Adrenal gland (tissue), 12 donors: ENCODE measurements around the gene RNF214. TPM values are rescaled to one million over a fixed set of nuclear protein-coding genes. Genes with fewer than 3 reads are reported as not detected.

Source experiments
- DNase-seq, 7 donors: peaks; one replicate each; pipeline ENCODE4 v3.0.0-alpha.2; 2019 to 2020
- H3K27ac ChIP-seq, 5 donors: fragments of 200-600 bp; sonication (generic) in 4 of 5; 1 replicate in 3 of 5; 2 replicates in 2 of 5; pipeline versions ENCODE4 v1.5.1 to v1.8.0; 2016 to 2020; ENCODE audit warnings: mild to moderate bottlenecking in 1 of 5
- H3K27me3 ChIP-seq: fragments of 200-600 bp; 2 replicates; pipeline ENCODE4 v1.8.0; 2021
- H3K36me3 ChIP-seq, 2 donors: fragments of 200-600 bp; replicated peaks in 1 of 2; 1 replicate in 1 of 2; 2 replicates in 1 of 2; pipeline versions ENCODE4 v1.5.1 to v1.8.0; 2018 to 2022
- H3K4me1 ChIP-seq, 2 donors: fragments of 200-600 bp; replicated peaks in 1 of 2; 1 replicate in 1 of 2; 2 replicates in 1 of 2; pipeline versions ENCODE4 v1.5.1 to v1.8.0; 2018 to 2021
- H3K4me3 ChIP-seq, 4 donors: fragments of 200-600 bp; sonication (generic) in 3 of 4; one replicate each; pipeline ENCODE4 v1.5.1; 2016 to 2018
- H3K9me3 ChIP-seq, 3 donors: fragments of 200-600 bp; sonication (generic) in 1 of 3; replicated peaks in 1 of 3; 1 replicate in 2 of 3; 2 replicates in 1 of 3; pipeline versions ENCODE4 v1.5.1 to v1.8.0; 2016 to 2021
- CTCF ChIP-seq, 6 experiments: fragments of 450-650 bp in 4 of 6; fragments of 200-600 bp in 2 of 6; sonication (generic) in 1 of 6; IDR thresholded peaks; 1 replicate in 5 of 6; 2 replicates in 1 of 6; pipeline versions ENCODE4 v1.5.1 to v1.8.0; 2016 to 2021; ENCODE audit warnings: antibody characterized with exemption in 6 of 6, mild to moderate bottlenecking in 2 of 6, moderate library complexity in 1 of 6
- POLR2A ChIP-seq, 2 donors: fragments of 450-650 bp; IDR thresholded peaks; one replicate each; pipeline ENCODE4 v1.6.1; 2017; ENCODE audit warnings: antibody characterized with exemption in 2 of 2, mild to moderate bottlenecking in 2 of 2, moderate library complexity in 1 of 2
- WGBS, 4 donors: extraction: QIAGEN DNeasy Blood & Tissue Kit in 2 of 4; methylation state at CpG; one replicate each; pipeline versions ENCODE4 v1.1.5 to v1.1.7; 2013 to 2017; 5-methylcytosine and 5-hydroxymethylcytosine counted together
- intact Hi-C, 2 donors: fragments of 100-400 bp; cut with DNase I; formaldehyde crosslinking; loops; one replicate each; pipeline versions ENCODE4 v1.14.1 to v1.15.0; 2022 to 2023
- polyA plus RNA-seq, 3 donors: library from polyadenylated mRNA; stranded (reverse); fragments of 200-250 nt in 2 of 3; fragments of 350-450 nt in 1 of 3; fragmentation: Illumina TruSeq in 1 of 3; extraction: RNeasy Lipid Tissue Mini Kit (QIAGEN cat#74804) in 1 of 3; gene quantifications; one replicate each; pipeline ENCODE4 v1.2.3, GENCODE V29; 2013 to 2014
- total RNA-seq, 9 donors: library from RNA; depleted of rRNA in 4 of 9; stranded (reverse); fragments of >200 nt in 4 of 9; fragments of 120-200 nt in 1 of 9; fragmentation: NEBNext Ultra II Directional in 1 of 9; extraction: Animal tissue kit (Norgen Biotek cat#: 25700) in 1 of 9; gene quantifications; one replicate each; pipeline versions ENCODE4 v1.1.0 to v1.2.4, GENCODE V29; 2013 to 2023
- donor health status: healthy with polysubstance abuse.
- donor health status: Bipolar disorder and iron deficiency.
- donor health status: DM: yes; HTN: yes; CAD: no.
- donor health status: DM: no; HTN: no; CAD: no.
- donor health status: DM: no; HTN: no; CAD: no.
- donor health status: DM: yes; HTN: yes; CAD: no.

Gene RNF214
- total and polyA plus RNA-seq, 12 donors: 11.3 to 33.8 (median 20.5) TPM

DNA sequence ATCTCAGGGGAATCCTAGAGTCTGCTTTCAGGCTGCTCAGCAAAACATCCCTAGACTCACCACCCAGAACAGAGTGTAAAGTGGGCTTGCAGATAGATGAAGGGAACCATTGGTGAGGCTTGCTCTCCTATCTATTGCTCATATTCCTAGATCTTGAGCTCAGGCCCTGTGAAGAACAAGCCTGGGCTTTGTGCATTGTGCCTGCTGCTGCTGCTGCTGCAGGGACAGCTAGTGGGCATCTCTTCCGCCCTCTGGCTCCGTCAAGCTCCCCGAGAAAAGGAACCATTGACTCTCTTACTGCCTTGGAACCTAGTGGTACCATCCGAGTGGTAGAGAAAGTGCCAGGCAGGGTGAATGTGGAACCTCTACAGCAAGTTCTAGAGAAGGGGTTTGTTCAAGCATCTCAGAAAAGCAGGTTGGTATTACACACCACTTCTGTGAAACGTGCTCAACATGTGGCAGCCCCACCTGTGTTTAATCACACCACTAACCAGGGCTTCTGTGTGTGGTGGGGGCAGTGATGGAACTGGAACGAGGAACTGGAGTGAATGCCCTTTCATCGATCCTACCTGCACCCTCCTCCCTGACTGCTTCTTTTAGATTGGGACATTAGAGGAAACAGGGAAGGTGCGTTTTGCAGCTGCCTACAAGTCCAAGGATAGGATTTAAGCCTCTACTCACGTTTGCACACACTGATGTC lies 63.1 kb downstream of the RNF214 start:
- 84 to 90% (median 87%) methylated on average over 6 to 9 of the region's 9 CpGs for WGBS, 4 donors

DNA sequence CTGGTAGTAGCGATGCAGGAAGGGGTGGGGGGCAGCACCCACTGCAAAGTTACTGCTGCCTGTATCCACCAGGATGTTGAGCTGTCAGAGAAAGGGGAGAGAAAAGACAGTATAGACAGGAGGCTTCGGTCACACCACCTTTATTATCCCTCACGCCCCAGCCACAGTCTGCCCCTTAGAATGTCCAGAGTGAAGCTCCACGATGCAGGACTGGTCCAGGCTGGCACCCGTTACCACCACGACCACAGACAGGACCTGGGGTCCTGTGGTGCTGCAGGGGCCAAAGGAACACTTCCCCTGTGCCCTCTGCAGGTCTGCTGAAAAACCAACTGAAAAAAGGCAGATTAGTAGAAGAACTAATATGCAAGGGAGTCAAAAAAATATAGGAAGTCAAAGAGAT lies 64.4 kb downstream of the RNF214 start:
- peaks cover 7 to 20% of the 10 kb centered on the region in 2 donors for H3K4me1 ChIP-seq
- DNase-seq: peak in 2 of 7 donors; percentile 13 to 45
- H3K9me3 ChIP-seq: no peaks in the 10 kb centered on the region
- 88 to 92% (median 90%) methylated on average over 6 of the region's 6 CpGs for WGBS, 4 donors
- H3K36me3 ChIP-seq: peaks cover 0 to 17% of the 10 kb centered on the region in 2 donors
- no peak overlapping the region for H3K27ac ChIP-seq
- no peak for TF ChIP-seq POLR2A (IDR thresholded peaks at IDR 0.05)
- TF ChIP-seq CTCF (IDR thresholded peaks at IDR 0.05): no peak
- no peak overlapping the region for H3K4me3 ChIP-seq
- no peaks in the 10 kb centered on the region for H3K27me3 ChIP-seq
- intact Hi-C loops: no loop called here

More for the DNA sequence above, 63.1 kb downstream of the RNF214 start:
- Histone ChIP-seq H3K9me3 (no peaks in the 10 kb centered on the region), H3K4me3 (no peak overlapping the region), H3K27me3 (no peaks in the 10 kb centered on the region), H3K4me1 (peaks cover 7 to 16% of the 10 kb centered on the region in 2 donors), H3K36me3 (peaks cover 0 to 29% of the 10 kb centered on the region in 2 donors), H3K27ac (no peak overlapping the region)
- DNase-seq: peak in 1 of 7 donors; percentile 3
- intact Hi-C loops: no loop called here
- TF ChIP-seq POLR2A (IDR thresholded peaks at IDR 0.05) (no peak), CTCF (IDR thresholded peaks at IDR 0.05) (no peak)

GRCh38 chr11:117298195-117298594 lies 65.7 kb downstream of the RNF214 start:
- DNase-seq: no peak
- Histone ChIP-seq H3K4me1 (peaks cover 7 to 20% of the 10 kb centered on the region in 2 donors), H3K27me3 (no peaks in the 10 kb centered on the region), H3K36me3 (peaks cover 0 to 13% of the 10 kb centered on the region in 2 donors), H3K9me3 (no peaks in the 10 kb centered on the region), H3K27ac (no peak overlapping the region), H3K4me3 (no peak overlapping the region)
- intact Hi-C loops: no loop called here
- WGBS, 4 donors: 94 to 98% (median 94%) methylated on average over 8 of the region's 8 CpGs
- TF ChIP-seq CTCF (IDR thresholded peaks at IDR 0.05) (no peak), POLR2A (IDR thresholded peaks at IDR 0.05) (no peak)

- intact Hi-C loops: no loop called here
- WGBS, 4 donors: 46 to 57% (median 50%) methylated on average over 10 to 12 of the region's 12 CpGs
- peaks cover 7 to 20% of the 10 kb centered on the region in 2 donors for H3K4me1 ChIP-seq
- H3K27me3 ChIP-seq: no peaks in the 10 kb centered on the region
- TF ChIP-seq POLR2A (IDR thresholded peaks at IDR 0.05) (no peak), CTCF (IDR thresholded peaks at IDR 0.05) (no peak)
- peak in 2 of 7 donors; percentile 20 to 53 for DNase-seq
- H3K9me3 ChIP-seq: no peaks in the 10 kb centered on the region
- peak overlapping the region in 2 of 5 donors; percentile 25 to 39 for H3K27ac ChIP-seq
- H3K36me3 ChIP-seq: no peaks in the 10 kb centered on the region
- peak overlapping the region in 1 of 4 donors; percentile 22 for H3K4me3 ChIP-seq
These were observed 67.1 kb downstream of the RNF214 start for GRCh38 chr11:117299351-117300282.
